Measurements from ENCODE around the gene GAGE12F.
"Not testable (repeated sequence)": the region's sequence is repeated elsewhere in the genome, so short reads cannot be mapped to it uniquely, and the experiment has no call there.

The GAGE12F gene

GRCh38 chrX:49560542-49560941, at the start of gene GAGE12F:
Gene GAGE12F, plus strand, starts transcription at chrX:49560842. Its CDS starts 1,155 bp downstream, at chrX:49561997.
- not testable (repeated sequence) for DNase-seq (ENCODE audit: low read depth in 2 of 2)

GRCh38 chrX:49531877-49532276, 28.8 kb upstream of the GAGE12F start, which contains the start of gene GAGE12C:
Gene GAGE12C, plus strand, starts transcription at chrX:49532177. Its CDS starts 1,155 bp downstream, at chrX:49533332.
- not testable (repeated sequence) for DNase-seq (ENCODE audit: low read depth in 2 of 2)

- not testable (repeated sequence) for DNase-seq (ENCODE audit: low read depth in 2 of 2)
These were observed 19.2 kb upstream of the GAGE12F start, which contains the start of gene GAGE12D for GRCh38 chrX:49541433-49541832. Gene GAGE12D, plus strand, starts transcription at chrX:49541733. Its CDS starts 1,155 bp downstream, at chrX:49542888.

- not testable (repeated sequence) for DNase-seq (ENCODE audit: low read depth in 2 of 2)
These were observed 9.7 kb upstream of the GAGE12F start, which contains the start of gene GAGE12E for GRCh38 chrX:49550989-49551388. Gene GAGE12E, plus strand, starts transcription at chrX:49551289. Its CDS starts 1,155 bp downstream, at chrX:49552444.

- DNase-seq (ENCODE audit: low read depth in 2 of 2) = not testable (repeated sequence)
These were observed 8.1 kb downstream of the GAGE12F start for GRCh38 chrX:49568728-49569127.

- not testable (repeated sequence) for DNase-seq (ENCODE audit: low read depth in 2 of 2)
These were observed 8.5 kb downstream of the GAGE12F start for GRCh38 chrX:49569152-49569551.

- DNase-seq (ENCODE audit: low read depth in 2 of 2) = not testable (repeated sequence)
These were observed 9.5 kb downstream of the GAGE12F start, which contains the start of gene GAGE12G for GRCh38 chrX:49570100-49570499. Gene GAGE12G, plus strand, starts transcription at chrX:49570400. Its CDS starts 1,155 bp downstream, at chrX:49571555.

- DNase-seq (ENCODE audit: low read depth in 2 of 2) = not testable (repeated sequence)
These were observed 19.0 kb downstream of the GAGE12F start, which contains the start of gene GAGE12H for GRCh38 chrX:49579649-49580048. Gene GAGE12H, plus strand, starts transcription at chrX:49579949. Its CDS starts 1,155 bp downstream, at chrX:49581104.

GRCh38 chrX:49589196-49589595, 28.6 kb downstream of the GAGE12F start, which contains the start of gene GAGE2A:
Gene GAGE2A, plus strand, starts transcription at chrX:49589496. Its CDS starts 1,155 bp downstream, at chrX:49590651.
- DNase-seq (ENCODE audit: low read depth in 2 of 2) = not testable (repeated sequence)

- not testable (repeated sequence) for DNase-seq (ENCODE audit: low read depth in 2 of 2)
These were observed 29.3 kb downstream of the GAGE12F start for GRCh38 chrX:49589769-49590478.

GRCh38 chrX:49590488-49590887, 29.8 kb downstream of the GAGE12F start:
- DNase-seq (ENCODE audit: low read depth in 2 of 2) = not testable (repeated sequence)

GRCh38 chrX:49598720-49599119, 38.1 kb downstream of the GAGE12F start, which contains the start of gene GAGE1:
Gene GAGE1, plus strand, starts transcription at chrX:49599020. Its CDS starts 1,155 bp downstream, at chrX:49600175.
- not testable (repeated sequence) for DNase-seq (ENCODE audit: low read depth in 2 of 2)

- no peak for DNase-seq (ENCODE audit: low read depth in 2 of 2)
These were observed 50.2 kb downstream of the GAGE12F start for GRCh38 chrX:49610718-49611310.

All from activated CD4-positive, alpha-beta T cell treated with anti-CD3 and anti-CD28 coated beads for 24 hours (primary cell).